Stimulated activated CD8-positive, alpha-beta memory T cell treated with anti-CD3 and anti-CD28 coated beads, Interleukin-4, amount 100 ng/mL, for 48 hours (primary cell): ENCODE results near the gene AMBRA1.
"Not testable (repeated sequence)": the region's sequence is repeated elsewhere in the genome, so short reads cannot be mapped to it uniquely, and the experiment has no call there.

Source experiments
- DNase-seq: peaks from one replicate; pipeline ENCODE4 v3.0.0-alpha.2; 2020

AMBRA1 gene

DNA sequence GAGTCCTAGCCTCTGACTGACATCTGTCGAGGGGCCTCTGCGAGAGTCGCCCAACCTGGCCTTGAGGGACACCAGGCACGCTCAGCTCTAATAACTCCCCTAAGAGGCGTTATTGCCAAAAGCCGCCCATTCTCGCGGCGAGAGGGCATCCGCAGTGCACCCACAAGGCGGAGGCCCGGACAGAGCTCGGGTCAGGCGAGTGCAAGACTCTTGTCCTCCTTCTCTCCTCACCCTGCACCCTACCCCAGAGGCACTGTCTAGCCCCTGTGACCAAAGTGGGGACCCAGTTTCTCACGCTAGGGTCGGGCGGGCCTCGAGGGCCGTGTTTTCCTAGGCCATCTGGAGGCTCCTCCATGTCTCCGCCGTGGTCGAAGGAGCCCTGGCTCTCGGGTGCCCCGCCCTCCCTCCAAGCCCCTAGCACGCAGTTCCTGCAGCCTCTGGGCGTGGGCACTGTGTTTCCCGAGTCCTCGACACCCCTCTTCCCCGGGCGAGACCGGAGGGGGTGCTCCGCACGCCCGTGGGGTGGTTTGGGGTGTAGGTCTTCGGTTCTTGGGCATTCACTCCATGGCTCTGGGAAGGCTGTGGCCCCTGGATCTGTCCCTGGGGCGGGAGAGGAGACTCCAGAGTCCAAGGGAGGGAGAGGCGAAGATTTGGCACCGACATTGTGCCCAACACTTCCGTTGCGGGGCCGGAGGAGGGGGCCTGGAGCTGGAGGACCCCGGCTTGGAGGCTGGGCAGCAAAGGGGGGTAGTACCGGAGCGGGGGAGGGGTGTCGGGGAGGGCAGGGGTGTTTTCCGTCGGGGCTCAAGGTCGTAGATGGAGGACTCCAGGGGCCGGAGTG is 203.3 kb downstream of the AMBRA1 start:
- no peak for DNase-seq

DNA sequence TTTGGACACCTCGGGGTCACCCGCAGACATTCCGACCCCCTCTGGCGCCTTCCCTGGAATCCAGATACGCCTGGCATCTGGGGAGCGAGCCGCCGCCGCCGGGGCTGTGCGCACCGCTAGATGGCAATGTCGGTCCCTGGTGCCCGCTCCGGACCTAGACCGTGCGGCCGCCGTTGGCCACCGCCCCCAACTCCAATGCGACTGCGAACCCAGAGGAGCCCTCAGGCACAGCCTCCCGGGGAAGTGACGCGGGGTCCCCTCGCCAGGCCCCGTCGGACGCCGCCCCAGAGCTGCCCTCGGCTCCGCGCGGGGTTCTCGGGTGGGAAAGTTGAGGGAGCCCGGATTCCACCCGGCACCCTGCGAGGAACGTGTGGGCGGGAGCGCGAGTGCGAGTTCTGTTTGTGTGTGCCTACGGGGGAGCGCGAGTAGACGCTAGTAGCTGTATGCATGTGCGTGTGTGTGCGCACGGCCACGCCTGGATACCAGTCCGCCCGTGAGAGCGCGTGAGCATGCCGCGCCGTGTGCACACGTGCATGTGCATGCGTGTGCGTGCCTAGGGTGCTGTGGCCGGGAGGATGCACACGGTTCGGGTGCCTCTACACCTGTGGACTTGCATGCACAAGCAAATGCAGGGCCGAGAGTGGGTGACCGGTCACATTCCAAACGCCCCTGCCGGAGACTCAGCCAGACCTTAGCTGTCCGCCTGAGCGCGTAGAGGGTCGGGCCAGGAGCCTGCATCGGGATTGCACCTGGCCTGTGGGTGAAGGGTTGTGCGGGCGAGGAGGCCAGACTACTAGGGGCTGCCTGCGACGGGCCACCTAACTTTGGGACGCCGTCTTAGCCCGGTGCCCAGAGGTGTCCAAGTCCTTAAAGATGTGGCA is 204.1 kb downstream of the AMBRA1 start:
- DNase-seq, result peak; percentile 82

DNA sequence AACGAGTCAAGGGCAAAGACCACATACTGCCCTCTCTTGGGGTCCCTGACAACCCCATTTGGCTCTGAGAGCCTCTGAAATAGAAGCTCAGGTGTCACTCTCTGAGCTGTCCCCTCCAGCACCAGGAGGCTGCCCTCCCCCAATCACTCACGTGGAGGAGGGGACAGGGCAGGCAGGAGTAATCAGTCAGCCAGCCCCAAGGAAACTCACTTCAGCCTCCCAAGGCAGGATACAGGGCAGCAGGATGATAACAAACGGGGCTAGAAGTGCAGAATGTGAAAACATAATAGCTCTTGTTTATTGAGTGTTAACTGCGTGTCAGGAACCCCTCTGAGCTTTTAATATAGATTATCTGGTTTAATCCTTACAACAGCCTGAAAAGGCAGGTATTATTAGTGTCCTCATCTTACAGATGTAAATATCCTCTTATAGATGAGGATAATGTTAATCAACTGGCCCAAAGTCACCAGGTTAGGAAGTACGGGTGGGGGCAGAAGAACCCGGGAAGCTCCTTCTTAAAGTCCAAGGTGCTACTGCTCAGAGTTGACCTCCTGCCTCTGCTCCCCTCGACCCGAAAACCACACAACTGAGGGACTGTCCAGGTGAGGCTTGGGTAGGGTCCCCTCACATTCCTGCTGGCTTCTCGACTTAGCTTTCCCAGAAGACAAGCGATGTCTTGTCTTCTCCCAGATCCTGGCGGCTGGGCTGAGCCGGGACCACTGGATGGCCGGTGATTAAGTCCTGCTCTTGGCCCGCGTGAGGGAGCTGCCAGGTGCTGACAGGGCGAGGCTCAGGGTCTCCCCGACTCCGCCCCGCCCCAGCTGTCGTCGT is 205.0 kb downstream of the AMBRA1 start:
- DNase-seq, result no peak

DNA sequence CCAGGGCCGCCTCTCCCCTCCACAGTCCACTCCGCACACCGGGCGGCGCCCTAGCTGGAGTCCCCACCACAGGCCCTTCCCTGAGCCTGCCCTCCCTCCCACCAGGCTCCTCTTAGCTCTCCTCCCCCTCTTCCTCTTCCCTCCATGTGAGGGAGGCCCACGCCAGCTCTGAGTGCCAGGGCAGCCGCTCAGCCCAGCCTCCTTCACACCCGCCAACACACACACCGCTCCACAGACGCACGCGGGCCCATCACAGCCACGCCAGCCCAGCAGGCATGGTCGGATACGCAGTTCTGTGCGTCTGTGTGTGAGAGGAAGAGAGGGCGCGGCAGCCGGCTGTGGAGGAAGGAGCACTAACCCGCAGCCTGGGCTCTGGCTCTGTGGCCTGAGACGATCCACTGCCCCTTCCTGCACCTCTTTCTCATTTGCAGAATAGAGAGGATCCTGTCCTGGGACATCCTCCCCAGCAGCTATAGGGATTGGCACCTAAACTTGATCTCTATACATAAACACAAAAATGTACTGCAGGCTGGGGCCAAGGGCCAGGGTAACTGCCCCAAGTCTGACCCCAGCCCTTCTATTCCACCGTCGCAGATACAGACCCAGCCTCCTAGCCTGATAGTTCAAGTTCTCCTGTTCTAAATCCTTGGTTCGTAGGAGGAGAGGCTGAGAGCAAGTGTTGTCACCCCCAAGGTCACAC is 205.8 kb downstream of the AMBRA1 start:
- no peak for DNase-seq

DNA sequence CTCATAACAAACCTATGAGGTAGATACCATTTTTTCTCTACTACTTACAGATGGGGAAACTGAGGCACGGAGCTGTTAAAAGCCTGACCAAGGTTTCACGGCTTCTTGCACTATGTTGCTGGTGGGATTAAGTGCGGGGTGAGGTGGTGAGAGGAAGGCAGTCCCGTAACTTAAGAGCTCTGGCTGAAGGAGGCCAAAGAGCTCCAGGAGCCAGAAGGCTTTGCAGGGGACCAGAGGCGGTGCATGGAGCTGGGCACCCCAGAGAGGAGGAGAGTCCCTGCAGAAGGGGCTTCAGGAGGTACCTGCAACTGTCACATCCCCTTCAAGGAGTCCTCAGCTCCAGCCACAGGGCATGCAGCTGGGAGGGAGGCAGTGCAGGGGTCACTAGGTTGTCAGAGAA is 206.4 kb downstream of the AMBRA1 start:
- no peak for DNase-seq

DNA sequence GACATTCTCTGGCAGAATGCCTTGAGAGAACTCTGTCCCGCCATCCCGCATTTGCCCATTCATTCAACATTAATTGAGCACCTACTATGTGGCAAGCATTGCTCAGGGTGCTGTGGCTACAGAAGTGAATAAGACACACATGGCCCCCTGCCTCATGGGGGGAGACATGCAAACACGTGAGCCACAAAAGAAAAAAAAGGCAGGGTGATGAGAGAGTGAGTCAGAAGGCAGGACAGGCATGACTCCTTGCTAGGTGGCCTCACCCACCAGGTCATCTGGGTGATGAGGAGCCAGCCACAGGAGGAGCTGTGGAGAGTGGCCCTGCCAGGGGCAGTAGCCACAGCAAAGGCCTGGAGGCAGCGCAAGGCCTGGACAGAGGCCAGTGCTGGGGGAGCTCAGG is 207.1 kb downstream of the AMBRA1 start:
- DNase-seq, result no peak

DNA sequence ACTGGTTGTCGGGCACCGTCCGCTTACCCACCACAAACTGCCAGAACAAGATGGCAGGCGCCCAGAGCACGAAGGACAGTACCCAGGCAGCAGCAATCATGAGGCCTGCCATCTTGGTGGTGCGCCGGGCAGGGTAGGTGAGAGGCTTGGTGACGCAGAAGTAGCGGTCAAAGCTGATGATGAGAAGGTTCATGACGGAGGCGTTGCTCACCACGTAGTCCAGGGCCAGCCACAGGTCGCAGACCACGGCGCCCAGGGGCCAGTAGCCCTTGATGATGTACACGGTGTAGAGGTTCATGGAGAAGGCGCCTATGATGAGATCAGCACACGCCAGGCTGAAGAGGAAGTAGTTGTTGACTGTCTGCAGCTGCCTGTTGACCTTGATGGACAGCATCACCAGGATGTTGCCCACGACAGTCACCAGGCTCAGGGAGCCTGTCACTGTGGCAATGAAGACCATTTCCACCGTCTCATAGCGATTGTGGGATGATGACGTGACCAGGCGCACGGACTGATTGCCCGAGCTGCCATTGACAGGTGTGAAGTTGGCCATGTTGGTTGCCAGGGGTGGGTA is 207.7 kb downstream of the AMBRA1 start:
- DNase-seq, result no peak

DNA sequence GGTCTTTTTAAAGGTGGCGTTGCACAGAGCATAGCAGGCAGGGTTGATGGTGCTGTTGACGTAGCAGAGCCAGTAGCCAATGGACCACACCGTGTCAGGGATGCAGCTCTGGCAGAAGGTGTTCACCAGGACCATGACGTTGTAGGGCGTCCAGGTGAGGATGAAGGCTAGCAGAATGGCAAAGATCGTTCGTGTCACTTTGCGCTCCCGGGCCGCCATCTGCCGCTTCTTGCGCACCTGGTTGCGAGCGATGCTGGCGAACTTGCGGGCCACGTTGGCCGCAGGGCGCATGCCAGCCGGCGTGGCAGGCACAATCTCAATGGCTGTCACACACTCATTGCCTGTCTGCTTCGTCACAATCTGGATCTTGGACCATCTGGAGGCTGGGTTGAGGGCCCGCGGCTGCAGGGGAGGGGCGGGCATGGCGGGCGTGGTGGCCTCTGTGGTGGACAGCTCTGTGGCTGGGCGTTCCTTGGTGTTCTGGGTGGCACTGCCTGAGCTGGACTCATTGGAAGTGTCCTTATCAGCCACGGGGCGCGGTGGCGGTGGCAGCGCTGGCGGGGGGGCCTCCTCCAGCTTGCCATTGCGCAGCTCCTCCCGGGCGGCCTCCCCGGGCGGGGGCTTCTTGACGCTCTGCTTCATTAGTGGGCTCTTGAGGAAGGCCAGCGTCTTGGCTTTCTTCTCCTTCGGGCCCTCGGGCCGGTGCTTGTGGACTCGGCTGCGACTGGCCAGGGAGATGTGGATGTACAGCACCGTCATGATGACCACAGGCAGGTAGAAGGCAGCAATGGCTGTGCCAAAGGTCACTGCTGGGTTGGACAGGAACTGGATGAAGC is 208.4 kb downstream of the AMBRA1 start:
- no peak for DNase-seq

DNA sequence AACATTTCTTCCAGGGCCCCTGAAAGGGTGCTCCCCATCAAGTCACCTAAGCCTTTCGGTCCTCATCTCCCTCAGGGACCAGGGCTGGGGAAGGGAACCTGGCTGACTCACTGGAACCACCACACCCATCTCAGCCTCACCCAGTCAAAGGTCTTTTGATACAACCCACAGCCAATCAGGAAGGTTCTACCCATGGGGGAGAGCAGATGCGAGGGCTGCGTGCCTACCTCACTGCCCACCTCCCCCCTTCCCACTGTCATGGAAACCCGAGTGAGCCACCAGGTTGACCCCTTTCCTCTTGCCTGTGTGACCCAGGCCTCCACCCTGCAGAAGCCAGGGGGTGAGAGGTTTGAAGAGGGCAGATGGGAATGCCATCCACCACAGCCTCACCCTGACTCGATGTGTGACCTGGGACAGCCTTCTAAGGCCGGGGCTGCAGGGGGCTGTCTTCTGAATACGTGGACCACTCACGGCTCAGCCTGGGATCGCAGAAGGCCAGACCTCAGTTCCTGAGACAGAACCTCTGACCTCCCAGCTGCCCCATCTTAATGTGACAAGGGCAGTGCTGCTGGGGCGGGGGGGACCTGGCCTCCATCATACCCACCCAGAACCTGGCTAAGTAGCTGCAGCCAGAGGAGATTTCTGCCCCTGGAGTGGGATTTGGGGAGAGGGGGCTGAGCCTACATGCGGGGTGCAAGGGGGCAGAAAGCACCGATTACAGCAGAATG is 209.7 kb downstream of the AMBRA1 start:
- DNase-seq, result no peak

DNA sequence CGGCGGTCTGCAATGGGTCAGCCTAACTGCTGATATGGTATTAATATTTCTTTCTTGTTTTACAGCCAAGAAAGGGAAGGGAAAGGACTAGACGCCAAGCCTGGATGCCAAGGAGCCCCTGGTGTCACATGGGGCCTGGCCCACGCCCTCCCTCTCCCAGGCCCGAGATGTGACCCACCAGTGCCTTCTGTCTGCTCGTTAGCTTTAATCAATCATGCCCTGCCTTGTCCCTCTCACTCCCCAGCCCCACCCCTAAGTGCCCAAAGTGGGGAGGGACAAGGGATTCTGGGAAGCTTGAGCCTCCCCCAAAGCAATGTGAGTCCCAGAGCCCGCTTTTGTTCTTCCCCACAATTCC is 210.4 kb downstream of the AMBRA1 start:
- DNase-seq, result no peak

DNA sequence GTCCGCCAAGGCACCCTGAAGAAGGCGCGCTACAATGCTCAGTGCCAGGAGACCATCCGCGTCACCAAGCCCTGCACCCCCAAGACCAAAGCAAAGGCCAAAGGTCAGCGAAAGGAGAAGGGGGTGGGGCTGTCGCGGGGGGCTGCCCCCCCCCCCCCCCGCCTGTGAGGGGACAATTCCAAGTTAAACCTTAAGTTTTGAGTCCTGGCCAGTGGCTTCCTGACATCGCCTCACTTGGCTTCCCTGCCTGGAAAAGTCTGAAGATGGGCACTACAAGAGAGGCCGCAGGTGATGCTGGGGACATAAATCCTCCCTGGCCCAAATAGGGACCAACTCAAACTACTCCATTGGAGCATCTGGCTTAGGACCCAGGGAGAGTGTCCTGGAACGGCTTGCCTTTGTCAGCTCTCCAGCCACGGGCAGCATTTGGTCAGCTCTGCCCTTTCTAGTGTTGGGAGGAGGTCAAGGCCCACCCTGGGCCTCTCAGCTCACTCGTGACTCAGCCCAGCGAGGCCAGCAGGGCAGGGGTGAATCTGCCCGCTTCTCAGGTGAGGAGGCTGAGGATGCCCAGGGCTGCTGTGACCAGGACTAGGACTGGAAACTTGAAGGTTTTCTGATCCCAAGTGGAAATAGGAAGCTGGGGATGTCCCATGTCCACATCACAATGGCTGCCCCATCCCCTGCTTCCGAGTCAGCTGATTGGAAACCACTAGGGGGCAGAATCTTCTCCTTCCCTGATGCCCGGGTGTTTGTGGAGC is 211.0 kb downstream of the AMBRA1 start:
- no peak for DNase-seq

DNA sequence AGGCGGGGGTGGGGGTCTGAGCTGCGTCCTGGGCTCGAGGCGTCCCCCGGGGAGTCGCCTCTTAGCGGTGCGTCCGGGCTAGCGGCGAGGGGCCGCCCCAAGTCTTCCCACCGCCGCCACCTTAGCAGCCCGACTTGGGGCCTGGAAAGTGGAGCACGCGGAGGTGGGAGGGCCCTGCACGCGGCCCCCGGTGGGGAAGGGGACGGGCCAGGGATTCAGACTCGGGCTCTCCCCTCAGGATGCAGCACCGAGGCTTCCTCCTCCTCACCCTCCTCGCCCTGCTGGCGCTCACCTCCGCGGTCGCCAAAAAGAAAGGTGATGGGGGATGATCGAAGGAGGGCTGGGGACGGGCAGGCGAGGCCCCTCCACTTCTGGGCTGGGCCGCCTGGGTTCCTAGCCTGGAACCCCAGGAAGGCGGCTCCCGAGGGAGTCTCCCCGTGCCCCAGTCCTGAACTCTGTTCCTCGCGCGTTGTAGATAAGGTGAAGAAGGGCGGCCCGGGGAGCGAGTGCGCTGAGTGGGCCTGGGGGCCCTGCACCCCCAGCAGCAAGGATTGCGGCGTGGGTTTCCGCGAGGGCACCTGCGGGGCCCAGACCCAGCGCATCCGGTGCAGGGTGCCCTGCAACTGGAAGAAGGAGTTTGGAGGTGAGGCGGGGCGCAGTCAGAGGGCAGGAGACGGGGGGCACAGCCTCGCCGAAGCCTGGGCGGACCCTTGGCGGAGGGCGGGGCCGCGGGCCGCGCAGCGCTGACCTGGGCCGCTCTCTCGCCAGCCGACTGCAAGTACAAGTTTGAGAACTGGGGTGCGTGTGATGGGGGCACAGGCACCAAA is 211.8 kb downstream of the AMBRA1 start:
- peak; percentile 43 for DNase-seq

DNA sequence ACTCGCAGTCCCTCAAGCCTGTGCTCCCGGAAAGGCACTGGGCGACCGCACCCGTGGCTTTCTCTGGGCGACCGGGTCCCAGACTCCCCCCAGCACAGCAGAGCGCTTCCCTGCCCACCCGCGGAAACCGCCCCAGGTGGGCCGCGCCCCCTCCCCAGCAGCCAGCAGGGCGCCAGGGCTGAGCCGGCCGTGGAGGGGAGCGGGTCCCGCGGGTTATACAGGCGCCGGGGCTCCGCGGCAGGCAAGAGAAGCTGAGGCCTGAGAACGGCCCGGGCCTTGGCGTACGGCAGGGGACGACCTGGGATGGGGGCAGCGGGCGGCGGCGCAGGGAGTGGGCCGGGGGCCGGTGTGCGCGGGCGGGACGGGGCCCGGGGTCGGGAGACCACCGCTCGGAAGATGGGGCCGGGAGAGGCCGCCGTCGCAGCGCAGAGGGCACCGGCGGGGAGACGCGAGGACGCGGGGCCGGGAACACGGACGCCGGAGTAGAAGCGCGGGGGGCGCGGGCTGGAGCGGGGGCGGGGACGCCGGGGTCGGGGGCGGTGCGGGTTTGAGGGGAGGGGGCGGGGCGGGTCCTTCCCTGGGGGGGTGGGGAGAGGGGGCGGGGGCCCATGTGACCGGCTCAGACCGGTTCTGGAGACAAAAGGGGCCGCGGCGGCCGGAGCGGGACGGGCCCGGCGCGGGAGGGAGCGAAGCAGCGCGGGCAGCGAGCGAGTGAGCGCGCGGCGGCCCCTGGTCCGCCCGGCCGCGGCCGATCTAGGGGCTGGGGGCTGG is 212.6 kb downstream of the AMBRA1 start, which contains the start of gene MDK:
Gene MDK (plus strand): TSS at position 622 of the 771 bp plus-strand sequence. CDS start 389 bp downstream, outside the sequence.
- peak; percentile 39 for DNase-seq

DNA sequence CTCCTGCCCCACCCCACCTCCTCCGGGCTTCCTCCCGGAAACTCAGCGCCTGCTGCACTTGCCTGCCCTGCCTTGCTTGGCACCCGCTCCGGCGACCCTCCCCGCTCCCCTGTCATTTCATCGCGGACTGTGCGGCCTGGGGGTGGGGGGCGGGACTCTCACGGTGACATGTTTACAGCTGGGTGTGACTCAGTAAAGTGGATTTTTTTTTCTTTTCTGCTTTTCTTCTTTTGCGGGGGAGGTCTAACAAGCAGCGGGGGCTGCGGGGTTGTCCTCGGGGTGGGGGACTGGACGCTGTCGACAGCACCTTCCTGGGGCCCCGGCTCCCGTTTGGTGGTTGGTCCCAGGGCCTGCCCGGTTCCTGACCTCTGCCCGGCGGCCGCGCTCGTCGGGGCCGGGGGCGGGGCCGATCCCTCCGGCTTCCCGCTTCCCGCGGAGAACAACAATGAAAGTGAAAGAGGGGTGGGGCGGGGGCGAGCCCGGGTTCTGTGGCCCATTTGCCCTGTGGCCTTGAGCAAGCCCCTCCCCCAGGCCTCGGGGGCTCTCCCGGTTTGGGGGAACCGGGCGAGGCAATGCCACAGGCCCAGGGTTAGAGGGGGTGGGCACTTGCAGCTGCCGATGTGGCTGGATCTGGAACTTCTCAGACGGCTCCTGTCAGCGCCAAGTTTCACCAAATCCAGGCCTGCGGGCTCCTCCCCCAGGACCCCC is 213.3 kb downstream of the AMBRA1 start:
- DNase-seq, result peak; percentile 80

DNA sequence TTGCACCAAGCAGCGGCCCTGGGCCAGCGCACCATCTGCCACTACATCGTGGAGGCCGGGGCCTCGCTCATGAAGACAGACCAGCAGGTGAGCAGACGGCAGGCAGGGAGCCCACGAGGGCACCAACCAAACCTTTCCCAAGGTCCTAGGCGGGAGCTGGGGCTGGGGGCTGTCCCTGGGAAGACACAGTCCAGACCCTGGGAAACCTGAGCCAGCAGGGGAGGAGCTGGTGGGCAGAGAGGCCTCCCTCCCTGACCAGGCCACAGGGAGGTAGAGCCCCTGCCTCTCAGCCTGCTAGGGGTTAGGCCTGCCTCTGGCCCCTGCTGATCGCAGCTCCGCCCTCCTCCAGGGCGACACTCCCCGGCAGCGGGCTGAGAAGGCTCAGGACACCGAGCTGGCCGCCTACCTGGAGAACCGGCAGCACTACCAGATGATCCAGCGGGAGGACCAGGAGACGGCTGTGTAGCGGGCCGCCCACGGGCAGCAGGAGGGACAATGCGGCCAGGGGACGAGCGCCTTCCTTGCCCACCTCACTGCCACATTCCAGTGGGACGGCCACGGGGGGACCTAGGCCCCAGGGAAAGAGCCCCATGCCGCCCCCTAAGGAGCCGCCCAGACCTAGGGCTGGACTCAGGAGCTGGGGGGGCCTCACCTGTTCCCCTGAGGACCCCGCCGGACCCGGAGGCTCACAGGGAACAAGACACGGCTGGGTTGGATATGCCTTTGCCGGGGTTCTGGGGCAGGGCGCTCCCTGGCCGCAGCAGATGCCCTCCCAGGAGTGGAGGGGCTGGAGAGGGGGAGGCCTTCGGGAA is 214.1 kb downstream of the AMBRA1 start:
- not testable (repeated sequence) for DNase-seq

DNA sequence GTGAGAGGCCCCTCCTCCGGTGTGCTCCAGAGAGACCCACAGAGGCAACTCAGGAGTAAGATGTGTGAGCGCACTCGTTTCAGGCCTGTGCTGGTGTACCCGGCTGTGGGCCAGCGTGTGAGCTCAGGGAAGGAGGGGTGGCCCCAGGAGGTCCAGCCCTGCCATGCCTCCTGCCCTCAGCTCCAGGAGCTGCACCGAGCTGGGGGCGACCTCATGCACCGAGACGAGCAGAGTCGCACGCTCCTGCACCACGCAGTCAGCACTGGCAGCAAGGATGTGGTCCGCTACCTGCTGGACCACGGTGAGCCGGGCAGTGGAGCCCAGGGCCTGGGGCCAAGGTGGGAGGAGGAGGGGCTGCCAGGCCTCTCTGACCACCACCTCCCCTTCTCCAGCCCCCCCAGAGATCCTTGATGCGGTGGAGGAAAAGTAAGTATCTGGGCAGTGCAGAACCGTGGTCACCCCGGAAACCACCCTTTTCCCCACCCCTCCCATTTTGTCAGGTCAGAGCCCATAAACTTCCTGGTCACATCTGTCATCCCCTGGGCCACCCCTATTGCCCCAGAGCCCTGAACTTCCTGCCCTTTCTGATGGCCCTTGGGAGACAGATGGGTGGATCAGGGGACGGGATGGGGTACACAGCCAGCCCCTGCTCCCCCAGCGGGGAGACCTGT is 214.9 kb downstream of the AMBRA1 start:
- no peak for DNase-seq
